ENCODE results near the gene SERINC2.

SERINC2 gene

DNA sequence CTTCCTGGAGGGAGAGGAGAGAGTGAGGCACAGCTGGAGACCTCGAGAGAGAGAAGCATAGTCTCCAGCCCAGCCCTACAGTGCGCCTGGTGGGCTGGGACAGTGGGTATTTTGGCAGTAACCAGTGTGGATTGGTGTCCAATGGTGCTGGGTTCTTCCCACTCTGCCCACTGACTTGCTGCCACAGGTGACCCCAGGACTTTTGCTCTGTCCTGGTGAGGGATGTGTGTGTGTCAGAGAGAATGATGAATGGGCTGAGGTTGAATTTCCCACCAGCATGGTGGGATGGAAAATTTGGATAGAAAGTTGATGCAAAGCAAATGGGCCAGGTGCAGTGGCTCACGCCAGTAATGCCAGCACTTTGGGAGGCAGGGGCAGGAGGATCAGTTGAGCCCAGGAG lies 26.3 kb downstream of the SERINC2 start:
- no peak for DNase-seq (ENCODE audit: low read depth in 2 of 2)
- no peak overlapping the region for H3K4me3 ChIP-seq (replicated peaks in 1 of 2; ENCODE audit: low read depth in 2 of 2, low read length in 2 of 2)
- TF ChIP-seq, protein P1, sequence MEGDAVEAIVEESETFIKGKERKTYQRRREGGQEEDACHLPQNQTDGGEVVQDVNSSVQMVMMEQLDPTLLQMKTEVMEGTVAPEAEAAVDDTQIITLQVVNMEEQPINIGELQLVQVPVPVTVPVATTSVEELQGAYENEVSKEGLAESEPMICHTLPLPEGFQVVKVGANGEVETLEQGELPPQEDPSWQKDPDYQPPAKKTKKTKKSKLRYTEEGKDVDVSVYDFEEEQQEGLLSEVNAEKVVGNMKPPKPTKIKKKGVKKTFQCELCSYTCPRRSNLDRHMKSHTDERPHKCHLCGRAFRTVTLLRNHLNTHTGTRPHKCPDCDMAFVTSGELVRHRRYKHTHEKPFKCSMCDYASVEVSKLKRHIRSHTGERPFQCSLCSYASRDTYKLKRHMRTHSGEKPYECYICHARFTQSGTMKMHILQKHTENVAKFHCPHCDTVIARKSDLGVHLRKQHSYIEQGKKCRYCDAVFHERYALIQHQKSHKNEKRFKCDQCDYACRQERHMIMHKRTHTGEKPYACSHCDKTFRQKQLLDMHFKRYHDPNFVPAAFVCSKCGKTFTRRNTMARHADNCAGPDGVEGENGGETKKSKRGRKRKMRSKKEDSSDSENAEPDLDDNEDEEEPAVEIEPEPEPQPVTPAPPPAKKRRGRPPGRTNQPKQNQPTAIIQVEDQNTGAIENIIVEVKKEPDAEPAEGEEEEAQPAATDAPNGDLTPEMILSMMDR (IDR thresholded peaks at IDR 0.05; ENCODE audit: low read depth, low read length): no peak

DNA sequence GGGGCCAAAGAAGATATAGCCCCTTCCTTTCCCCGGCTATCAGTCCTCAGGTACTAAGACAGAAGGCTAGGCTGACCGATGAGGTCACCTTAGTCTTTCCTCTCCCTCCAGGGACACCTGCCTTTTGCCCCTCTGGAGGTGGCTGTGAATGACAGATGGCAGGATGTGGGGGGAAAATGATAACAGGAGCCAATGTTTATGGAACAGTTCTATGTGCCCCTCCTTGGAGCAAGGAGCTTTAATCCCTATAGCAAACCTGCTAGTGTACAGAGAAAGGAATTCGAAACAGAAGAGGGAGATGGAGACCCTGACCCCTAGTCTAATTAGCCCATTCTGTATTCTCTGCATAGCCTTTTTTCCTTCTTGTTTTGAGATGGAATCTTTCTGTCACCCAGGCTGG lies 28.1 kb downstream of the SERINC2 start:
- no peak overlapping the region for H3K4me3 ChIP-seq (replicated peaks in 1 of 2; ENCODE audit: low read depth in 2 of 2, low read length in 2 of 2)
- no peak for DNase-seq (ENCODE audit: low read depth in 2 of 2)
- TF ChIP-seq, protein P1 (IDR thresholded peaks at IDR 0.05; ENCODE audit: low read depth, low read length): no peak

DNA sequence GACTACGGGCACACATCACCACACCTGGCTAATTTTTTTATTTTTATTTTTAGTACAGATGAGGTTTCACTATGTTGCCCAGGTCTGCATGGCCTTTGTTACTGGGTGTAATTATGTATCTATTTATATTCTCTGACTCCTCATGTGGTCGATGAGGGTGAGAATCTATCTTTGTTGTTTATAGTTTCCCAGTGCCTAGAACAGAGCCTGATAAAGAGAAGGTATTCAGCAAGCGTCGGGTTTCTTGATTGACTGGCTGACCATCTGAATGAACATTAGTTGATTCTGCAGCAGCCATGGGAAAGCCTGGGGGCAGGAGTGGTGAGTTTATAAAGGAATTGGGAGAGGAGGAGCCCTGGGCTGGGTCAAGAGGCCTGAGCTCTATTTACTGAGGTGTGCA lies 28.5 kb downstream of the SERINC2 start:
- TF ChIP-seq, protein P1 (IDR thresholded peaks at IDR 0.05; ENCODE audit: low read depth, low read length): no peak
- no peak overlapping the region for H3K4me3 ChIP-seq (replicated peaks in 1 of 2; ENCODE audit: low read depth in 2 of 2, low read length in 2 of 2)
- DNase-seq (ENCODE audit: low read depth in 2 of 2): no peak

DNA sequence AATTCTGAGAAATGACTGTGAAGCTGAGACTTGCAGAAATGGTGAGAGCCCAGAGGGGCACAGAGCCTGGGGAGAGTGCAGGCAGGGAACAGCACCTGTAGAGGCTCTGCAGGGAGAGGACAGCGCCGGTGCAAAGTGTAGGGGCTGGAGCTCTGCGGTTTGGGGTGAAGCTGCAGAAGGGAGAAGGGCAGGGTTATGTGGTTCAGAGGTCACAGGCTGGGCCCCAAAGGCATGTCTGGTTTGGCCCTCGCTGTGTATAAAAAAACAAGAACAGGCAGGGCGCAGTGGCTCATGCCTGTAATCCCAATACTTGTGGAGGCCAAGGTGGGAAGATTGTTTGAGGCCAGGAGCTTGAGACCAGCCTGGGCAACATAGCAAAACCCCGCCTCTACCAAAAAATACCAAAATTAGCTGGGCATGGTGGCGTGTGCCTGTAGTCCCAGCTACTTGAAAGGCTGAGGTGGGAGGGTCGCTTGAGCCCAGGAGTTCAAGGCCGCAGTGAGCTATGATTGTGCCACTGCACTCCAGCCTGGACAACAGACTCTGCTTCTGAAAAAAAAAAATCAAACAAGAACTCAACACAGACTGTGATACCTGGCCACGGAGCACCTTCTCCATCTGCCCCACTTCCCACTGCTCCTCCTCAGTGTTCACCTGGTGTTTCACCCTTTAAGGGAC lies 29.1 kb downstream of the SERINC2 start:
- TF ChIP-seq, protein P1 (IDR thresholded peaks at IDR 0.05; ENCODE audit: low read depth, low read length): no peak
- no peak overlapping the region for H3K4me3 ChIP-seq (replicated peaks in 1 of 2; ENCODE audit: low read depth in 2 of 2, low read length in 2 of 2)

DNA sequence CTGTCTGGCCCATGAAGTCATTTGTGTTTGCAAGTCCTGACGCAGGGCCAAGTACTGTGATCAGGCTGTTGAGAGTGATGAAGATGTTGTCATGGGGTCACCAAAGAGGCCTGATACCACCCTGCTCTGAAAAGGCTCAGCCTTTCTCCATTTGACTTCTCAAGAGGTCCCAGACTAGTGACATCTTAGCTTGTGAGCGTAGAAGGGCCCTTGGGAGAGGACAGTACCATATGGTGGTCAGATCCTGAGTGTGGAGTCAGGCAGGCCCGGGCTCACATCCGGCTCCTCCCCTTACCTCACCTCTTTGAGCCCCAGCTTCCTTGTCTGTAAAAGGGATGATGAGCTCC lies 29.6 kb downstream of the SERINC2 start:
- TF ChIP-seq, protein P1 (IDR thresholded peaks at IDR 0.05; ENCODE audit: low read depth, low read length): no peak
- no peak overlapping the region for H3K4me3 ChIP-seq (replicated peaks in 1 of 2; ENCODE audit: low read depth in 2 of 2, low read length in 2 of 2)
- DNase-seq (ENCODE audit: low read depth in 2 of 2): no peak

More for the DNA sequence above, 29.1 kb downstream of the SERINC2 start:
- DNase-seq (ENCODE audit: low read depth in 2 of 2): no peak

DNA sequence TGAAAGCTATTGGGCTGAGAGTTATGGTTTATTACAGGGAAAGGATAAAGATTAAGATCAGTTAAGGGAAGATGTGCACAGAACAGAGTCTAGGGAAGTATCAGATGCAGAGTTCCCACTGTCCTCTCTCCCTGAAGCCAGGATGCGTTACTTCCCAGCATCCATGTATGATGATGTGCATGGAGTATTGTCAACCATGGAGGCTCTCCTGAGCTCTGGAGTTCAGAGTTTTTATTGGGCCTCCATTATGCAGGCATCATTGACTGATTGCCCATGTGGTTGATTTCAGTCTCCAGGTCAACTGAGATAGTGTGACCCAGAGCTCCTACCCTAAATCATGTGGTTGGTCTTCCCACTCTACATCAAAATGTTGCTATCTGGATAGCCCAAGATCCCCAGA lies 30.7 kb downstream of the SERINC2 start:
- TF ChIP-seq, protein P1 (IDR thresholded peaks at IDR 0.05; ENCODE audit: low read depth, low read length): no peak
- no peak for DNase-seq (ENCODE audit: low read depth in 2 of 2)
- H3K4me3 ChIP-seq (replicated peaks in 1 of 2; ENCODE audit: low read depth in 2 of 2, low read length in 2 of 2): no peak overlapping the region

Measured in cardiac fibroblast (primary cell).